ENCODE data around the gene COX7A1. TPM values are rescaled to one million over a fixed set of nuclear protein-coding genes. Genes with fewer than 3 reads are reported as not detected.

The COX7A1 gene
- total RNA-seq, 1 experiment from 2014 or later, result 0.70 TPM

DNA sequence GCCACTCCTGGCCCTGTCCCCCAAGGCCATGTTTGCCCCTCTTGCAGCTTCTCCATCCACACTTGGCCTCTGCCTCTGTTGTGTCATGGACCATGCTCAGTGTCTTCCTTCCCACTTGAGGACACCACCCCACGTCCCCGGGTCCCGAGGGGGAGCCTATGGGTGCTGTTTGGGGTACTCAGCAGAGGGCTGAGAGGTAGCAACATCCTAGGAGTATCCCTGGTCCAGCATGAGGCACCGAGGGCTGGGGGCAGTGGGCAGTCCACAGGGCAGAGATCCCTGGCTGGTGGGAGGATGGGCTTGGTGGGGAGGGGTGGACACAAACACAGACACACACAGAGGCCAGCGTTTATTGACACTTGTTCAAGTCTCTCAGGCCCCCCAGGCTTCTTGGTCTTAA, 1.7 kb downstream of the COX7A1 start (continued):
- TF ChIP-seq, protein P1, sequence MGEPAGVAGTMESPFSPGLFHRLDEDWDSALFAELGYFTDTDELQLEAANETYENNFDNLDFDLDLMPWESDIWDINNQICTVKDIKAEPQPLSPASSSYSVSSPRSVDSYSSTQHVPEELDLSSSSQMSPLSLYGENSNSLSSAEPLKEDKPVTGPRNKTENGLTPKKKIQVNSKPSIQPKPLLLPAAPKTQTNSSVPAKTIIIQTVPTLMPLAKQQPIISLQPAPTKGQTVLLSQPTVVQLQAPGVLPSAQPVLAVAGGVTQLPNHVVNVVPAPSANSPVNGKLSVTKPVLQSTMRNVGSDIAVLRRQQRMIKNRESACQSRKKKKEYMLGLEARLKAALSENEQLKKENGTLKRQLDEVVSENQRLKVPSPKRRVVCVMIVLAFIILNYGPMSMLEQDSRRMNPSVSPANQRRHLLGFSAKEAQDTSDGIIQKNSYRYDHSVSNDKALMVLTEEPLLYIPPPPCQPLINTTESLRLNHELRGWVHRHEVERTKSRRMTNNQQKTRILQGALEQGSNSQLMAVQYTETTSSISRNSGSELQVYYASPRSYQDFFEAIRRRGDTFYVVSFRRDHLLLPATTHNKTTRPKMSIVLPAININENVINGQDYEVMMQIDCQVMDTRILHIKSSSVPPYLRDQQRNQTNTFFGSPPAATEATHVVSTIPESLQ (CRISPR knock-in tag; IDR thresholded peaks at IDR 0.05), result no peak

DNA sequence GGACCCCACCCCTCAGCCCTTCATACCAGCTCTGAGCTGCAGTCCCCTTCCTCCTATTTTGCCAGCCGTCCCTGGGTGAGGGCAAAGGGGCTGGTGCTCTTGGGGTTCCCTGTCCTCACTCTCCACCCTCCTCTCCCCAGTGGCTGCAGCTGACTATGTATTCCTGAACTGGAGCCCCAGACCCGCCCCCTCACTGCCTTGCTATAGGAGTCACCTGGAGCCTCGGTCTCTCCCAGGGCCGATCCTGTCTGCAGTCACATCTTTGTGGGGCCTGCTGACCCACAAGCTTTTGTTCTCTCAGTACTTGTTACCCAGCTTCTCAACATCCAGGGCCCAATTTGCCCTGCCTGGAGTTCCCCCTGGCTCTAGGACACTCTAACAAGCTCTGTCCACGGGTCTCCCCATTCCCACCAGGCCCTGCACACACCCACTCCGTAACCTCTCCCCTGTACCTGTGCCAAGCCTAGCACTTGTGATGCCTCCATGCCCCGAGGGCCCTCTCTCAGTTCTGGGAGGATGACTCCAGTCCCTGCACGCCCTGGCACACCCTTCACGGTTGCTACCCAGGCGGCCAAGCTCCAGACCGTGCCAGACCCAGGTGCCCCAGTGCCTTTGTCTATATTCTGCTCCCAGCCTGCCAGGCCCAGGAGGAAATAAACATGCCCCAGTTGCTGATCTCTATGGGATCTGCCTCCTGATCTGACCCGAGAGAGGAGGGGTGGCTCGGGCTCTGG, 2.4 kb downstream of the COX7A1 start:
- CTCF ChIA-PET, result interaction anchor here (2.6 kb wide), 1 partner anchor 22 kb away, joined by 11 read pairs; no protein-coding TSS in a partner anchor
- H3K27ac Mint-ChIP-seq, result no peak overlapping the region
- no peak for ATAC-seq
- POLR2A ChIA-PET, result no interaction called here
- H3K4me3 Mint-ChIP-seq, result no peak overlapping the region
- H3K9me3 Mint-ChIP-seq, result no peaks in the 10 kb centered on the region
- TF ChIP-seq PRRX2 (CRISPR knock-in tag; IDR thresholded peaks at IDR 0.05) (no peak), FOXJ3 (CRISPR knock-in tag; IDR thresholded peaks at IDR 0.05; ENCODE audit: borderline replicate concordance) (no peak), TEAD1 (CRISPR knock-in tag; IDR thresholded peaks at IDR 0.05) (no peak), SMAD4 (CRISPR knock-in tag; IDR thresholded peaks at IDR 0.05) (no peak), SMAD3 (CRISPR knock-in tag; IDR thresholded peaks at IDR 0.05; ENCODE audit: borderline replicate concordance) (no peak), ZBTB21 (CRISPR knock-in tag; IDR thresholded peaks at IDR 0.05; ENCODE audit: borderline replicate concordance) (no peak), MXD4 (CRISPR knock-in tag; IDR thresholded peaks at IDR 0.05; ENCODE audit: borderline replicate concordance) (no peak), ZNF671 (CRISPR knock-in tag; IDR thresholded peaks at IDR 0.05) (no peak), ATF1 (CRISPR knock-in tag; IDR thresholded peaks at IDR 0.05) (no peak), JUN (CRISPR knock-in tag; IDR thresholded peaks at IDR 0.05) (no peak), ZNF138 (CRISPR knock-in tag; conservative IDR thresholded peaks at IDR 0.05) (no peak)
- TF ChIP-seq, protein P2, sequence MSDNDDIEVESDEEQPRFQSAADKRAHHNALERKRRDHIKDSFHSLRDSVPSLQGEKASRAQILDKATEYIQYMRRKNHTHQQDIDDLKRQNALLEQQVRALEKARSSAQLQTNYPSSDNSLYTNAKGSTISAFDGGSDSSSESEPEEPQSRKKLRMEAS (CRISPR knock-in tag; IDR thresholded peaks at IDR 0.05), result no peak
- TF ChIP-seq, protein P3, sequence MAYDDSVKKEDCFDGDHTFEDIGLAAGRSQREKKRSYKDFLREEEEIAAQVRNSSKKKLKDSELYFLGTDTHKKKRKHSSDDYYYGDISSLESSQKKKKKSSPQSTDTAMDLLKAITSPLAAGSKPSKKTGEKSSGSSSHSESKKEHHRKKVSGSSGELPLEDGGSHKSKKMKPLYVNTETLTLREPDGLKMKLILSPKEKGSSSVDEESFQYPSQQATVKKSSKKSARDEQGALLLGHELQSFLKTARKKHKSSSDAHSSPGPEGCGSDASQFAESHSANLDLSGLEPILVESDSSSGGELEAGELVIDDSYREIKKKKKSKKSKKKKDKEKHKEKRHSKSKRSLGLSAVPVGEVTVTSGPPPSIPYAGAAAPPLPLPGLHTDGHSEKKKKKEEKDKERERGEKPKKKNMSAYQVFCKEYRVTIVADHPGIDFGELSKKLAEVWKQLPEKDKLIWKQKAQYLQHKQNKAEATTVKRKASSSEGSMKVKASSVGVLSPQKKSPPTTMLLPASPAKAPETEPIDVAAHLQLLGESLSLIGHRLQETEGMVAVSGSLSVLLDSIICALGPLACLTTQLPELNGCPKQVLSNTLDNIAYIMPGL (CRISPR knock-in tag; IDR thresholded peaks at IDR 0.05), result no peak
- TF ChIP-seq, protein P4, sequence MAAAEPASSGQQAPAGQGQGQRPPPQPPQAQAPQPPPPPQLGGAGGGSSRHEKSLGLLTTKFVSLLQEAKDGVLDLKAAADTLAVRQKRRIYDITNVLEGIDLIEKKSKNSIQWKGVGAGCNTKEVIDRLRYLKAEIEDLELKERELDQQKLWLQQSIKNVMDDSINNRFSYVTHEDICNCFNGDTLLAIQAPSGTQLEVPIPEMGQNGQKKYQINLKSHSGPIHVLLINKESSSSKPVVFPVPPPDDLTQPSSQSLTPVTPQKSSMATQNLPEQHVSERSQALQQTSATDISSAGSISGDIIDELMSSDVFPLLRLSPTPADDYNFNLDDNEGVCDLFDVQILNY (CRISPR knock-in tag; IDR thresholded peaks at IDR 0.05), result no peak
- TF ChIP-seq, protein P5, sequence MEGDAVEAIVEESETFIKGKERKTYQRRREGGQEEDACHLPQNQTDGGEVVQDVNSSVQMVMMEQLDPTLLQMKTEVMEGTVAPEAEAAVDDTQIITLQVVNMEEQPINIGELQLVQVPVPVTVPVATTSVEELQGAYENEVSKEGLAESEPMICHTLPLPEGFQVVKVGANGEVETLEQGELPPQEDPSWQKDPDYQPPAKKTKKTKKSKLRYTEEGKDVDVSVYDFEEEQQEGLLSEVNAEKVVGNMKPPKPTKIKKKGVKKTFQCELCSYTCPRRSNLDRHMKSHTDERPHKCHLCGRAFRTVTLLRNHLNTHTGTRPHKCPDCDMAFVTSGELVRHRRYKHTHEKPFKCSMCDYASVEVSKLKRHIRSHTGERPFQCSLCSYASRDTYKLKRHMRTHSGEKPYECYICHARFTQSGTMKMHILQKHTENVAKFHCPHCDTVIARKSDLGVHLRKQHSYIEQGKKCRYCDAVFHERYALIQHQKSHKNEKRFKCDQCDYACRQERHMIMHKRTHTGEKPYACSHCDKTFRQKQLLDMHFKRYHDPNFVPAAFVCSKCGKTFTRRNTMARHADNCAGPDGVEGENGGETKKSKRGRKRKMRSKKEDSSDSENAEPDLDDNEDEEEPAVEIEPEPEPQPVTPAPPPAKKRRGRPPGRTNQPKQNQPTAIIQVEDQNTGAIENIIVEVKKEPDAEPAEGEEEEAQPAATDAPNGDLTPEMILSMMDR (IDR thresholded peaks at IDR 0.05), result no peak
- TF ChIP-seq, protein P6, sequence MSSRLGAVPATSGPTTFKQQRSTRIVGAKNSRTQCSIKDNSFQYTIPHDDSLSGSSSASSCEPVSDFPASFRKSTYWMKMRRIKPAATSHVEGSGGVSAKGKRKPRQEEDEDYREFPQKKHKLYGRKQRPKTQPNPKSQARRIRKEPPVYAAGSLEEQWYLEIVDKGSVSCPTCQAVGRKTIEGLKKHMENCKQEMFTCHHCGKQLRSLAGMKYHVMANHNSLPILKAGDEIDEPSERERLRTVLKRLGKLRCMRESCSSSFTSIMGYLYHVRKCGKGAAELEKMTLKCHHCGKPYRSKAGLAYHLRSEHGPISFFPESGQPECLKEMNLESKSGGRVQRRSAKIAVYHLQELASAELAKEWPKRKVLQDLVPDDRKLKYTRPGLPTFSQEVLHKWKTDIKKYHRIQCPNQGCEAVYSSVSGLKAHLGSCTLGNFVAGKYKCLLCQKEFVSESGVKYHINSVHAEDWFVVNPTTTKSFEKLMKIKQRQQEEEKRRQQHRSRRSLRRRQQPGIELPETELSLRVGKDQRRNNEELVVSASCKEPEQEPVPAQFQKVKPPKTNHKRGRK (CRISPR knock-in tag; IDR thresholded peaks at IDR 0.05; ENCODE audit: borderline replicate concordance), result no peak
- TF ChIP-seq, protein P7, sequence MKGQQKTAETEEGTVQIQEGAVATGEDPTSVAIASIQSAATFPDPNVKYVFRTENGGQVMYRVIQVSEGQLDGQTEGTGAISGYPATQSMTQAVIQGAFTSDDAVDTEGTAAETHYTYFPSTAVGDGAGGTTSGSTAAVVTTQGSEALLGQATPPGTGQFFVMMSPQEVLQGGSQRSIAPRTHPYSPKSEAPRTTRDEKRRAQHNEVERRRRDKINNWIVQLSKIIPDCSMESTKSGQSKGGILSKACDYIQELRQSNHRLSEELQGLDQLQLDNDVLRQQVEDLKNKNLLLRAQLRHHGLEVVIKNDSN (CRISPR knock-in tag; IDR thresholded peaks at IDR 0.05), result no peak
- TF ChIP-seq, protein P8, sequence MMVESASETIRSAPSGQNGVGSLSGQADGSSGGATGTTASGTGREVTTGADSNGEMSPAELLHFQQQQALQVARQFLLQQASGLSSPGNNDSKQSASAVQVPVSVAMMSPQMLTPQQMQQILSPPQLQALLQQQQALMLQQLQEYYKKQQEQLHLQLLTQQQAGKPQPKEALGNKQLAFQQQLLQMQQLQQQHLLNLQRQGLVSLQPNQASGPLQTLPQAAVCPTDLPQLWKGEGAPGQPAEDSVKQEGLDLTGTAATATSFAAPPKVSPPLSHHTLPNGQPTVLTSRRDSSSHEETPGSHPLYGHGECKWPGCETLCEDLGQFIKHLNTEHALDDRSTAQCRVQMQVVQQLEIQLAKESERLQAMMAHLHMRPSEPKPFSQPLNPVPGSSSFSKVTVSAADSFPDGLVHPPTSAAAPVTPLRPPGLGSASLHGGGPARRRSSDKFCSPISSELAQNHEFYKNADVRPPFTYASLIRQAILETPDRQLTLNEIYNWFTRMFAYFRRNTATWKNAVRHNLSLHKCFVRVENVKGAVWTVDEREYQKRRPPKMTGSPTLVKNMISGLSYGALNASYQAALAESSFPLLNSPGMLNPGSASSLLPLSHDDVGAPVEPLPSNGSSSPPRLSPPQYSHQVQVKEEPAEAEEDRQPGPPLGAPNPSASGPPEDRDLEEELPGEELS (CRISPR knock-in tag; IDR thresholded peaks at IDR 0.05), result no peak
- no peaks in the 10 kb centered on the region; the same call in 1 of the 2 replicates for H3K27me3 Mint-ChIP-seq (ENCODE audit: low read depth)
- DNase-seq (ENCODE audit: low spot score), result no peak
- peaks cover 52% of the 10 kb centered on the region for H3K36me3 Mint-ChIP-seq
- 0 out of 2 replicates have a peak, but pooled peaks cover 2% of the 10 kb centered on the region for H3K4me1 Mint-ChIP-seq
